UCSD-AML1 (cell line): ENCODE measurements around the gene SLC39A7.
"Not testable (repeated sequence)": the region's sequence is repeated elsewhere in the genome, so short reads cannot be mapped to it uniquely, and the experiment has no call there.

Source experiments
- DNase-seq: peaks from one replicate; lab custom pipeline; 2025; ENCODE audit not compliant: unreplicated experiment; lab: John Stamatoyannopoulos, UW

The SLC39A7 gene

DNA sequence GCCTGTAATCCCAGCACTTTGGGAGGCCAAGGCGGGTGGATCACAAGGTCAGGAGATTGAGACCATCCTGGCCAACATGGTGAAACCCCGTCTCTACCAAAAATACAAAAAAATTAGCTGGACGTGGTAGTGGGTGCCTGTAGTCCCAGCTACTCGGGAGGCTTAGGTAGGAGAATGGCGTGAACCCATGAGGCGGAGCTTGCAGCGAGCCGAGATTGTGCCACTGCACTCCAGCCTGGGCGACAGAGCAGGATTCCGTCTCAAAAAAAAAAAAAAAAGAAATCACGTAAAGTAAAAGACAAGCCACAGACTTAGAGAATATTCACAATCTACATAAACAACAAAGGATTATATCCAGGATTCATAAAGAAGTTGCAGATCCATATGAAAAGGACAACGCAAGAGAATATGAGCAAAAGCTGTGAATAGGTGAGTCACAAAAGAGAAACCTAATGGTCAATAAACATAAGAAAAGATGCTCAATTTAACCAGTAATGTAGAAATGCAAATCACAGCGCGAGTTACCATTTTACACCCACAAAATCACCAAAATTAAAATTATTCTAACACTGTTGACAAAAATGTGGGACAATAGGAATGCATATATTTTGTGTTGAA, 25.9 kb downstream of the SLC39A7 start:
- not testable (repeated sequence) for DNase-seq

- no peak for DNase-seq
Measured at GRCh38 chr6:33235221-33235634, 34.6 kb downstream of the SLC39A7 start.

DNA sequence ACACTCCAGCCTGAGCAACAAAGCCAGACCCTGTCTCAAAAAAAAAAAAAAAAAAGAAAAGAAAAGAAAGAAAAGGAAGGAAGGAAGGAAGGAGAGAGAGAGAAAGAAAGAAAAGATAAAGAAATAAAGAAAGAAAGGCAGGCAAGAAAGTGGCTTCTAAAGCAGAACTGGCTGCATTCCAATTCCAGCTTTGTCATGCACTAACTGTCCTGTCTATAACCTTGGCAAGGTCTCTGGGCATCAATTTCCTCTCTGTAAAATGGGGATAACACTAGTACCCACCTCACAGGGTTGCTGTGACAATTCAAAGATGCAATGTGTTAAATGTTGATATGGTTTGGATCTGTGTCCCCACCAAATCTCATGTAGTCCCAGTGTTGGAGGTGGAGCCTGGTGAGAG, 35.7 kb downstream of the SLC39A7 start:
- DNase-seq: no peak

DNA sequence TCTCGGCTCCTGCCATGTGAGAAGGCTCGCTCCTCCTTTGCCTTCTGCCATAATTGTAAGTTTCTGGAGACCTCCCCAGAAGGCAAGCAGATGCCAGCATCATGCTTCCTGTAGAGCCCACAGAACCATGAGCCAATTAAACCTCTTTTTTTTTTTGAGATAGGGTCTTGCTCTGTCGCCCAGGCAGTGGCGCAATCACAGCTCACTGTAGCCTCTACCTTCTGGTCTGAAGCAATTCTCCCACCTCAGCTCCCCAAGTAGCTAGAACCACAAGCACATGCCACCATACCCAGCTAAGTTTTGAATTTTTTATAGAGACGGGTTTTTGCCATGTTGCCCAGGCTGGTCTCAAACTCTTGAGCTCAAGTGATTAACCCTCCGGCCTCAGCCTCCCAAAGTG, 36.2 kb downstream of the SLC39A7 start:
- DNase-seq: no peak

DNA sequence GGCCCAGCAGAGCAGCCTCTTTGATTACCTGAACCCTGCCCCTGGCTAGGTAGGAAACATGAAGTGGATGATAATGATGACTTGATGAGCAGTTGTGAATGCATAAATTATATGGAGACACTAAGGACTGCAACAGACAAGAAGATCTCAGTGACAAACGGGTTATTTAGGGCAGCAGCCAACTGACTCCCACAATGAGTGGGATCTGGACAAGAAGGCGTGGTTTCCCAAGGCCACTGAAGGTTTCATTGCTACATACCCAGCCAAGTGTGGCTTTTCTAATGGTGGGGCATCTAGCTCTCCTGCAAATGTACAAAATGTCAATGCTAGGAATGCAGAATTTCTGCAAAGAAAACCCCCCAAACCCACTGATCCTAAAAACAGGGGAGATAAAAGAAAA, 37.1 kb downstream of the SLC39A7 start:
- no peak for DNase-seq

DNA sequence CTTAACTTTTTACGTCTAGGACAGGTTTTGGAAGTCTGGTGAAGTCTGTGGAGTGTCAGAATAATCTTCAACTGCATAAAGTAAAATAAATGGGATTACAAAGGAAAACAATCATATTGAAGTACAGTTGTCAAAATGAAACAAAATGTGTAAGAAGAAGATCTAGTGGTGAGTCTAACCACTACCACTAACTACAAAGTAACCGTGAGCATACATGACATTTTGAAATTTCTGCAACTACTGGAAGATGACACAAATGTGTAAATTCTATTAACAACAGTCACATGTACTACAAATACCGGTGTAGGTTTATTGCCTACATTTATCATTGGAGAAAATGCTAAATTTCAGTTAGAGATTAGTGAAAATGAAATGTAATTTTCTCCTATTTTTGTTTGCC, 41.3 kb downstream of the SLC39A7 start:
- DNase-seq: no peak

GRCh38 chr6:33243476-33243875, 42.8 kb downstream of the SLC39A7 start:
- no peak for DNase-seq

- DNase-seq: peak; percentile 84
Measured at GRCh38 chr6:33247977-33248642, 47.4 kb downstream of the SLC39A7 start.

GRCh38 chr6:33248643-33248931, 47.9 kb downstream of the SLC39A7 start:
- DNase-seq: no peak

DNA sequence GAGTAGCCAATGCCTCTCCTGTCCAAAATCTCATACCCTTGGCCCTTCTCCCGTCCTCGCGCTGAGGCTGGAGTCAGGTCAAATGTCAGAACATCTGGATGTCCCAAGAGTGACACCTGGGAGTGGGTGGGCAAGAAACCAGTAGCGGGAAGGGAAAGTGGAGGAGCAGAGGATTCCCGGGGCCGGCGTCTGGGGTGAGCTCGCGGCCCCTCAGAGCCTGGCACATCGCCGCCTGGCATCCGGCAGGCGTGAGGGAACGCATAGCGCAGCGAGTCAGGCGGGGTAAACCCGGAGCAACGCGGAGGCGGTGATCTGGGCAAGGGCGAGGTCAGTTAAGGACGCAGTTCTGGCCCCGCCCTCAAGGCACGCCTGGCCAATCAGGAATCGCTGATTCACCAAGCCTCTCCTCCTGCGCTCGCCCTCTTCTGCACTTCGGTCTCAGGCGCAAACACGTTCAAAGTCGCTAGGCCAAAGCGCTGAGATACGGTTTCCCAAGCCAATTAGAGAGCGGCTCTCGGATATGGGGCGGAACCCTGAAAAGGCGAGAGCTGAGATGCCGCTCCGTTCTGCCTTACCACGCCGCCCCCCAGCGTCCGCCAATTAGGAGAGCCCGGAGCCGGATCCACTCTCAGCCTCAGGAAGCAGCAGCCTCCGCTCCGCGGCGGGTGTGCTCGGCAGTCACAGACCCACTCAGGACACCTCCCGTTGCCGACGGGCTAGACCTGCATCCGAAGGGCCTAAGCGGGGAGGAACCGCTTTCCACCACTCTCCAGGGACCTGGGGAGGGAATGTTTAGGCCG, 48.5 kb downstream of the SLC39A7 start:
- peak; percentile 100 for DNase-seq

- DNase-seq: no peak
Measured at GRCh38 chr6:33249732-33250630, 49.3 kb downstream of the SLC39A7 start.

GRCh38 chr6:33250731-33251130, 50.1 kb downstream of the SLC39A7 start:
- DNase-seq: no peak

DNA sequence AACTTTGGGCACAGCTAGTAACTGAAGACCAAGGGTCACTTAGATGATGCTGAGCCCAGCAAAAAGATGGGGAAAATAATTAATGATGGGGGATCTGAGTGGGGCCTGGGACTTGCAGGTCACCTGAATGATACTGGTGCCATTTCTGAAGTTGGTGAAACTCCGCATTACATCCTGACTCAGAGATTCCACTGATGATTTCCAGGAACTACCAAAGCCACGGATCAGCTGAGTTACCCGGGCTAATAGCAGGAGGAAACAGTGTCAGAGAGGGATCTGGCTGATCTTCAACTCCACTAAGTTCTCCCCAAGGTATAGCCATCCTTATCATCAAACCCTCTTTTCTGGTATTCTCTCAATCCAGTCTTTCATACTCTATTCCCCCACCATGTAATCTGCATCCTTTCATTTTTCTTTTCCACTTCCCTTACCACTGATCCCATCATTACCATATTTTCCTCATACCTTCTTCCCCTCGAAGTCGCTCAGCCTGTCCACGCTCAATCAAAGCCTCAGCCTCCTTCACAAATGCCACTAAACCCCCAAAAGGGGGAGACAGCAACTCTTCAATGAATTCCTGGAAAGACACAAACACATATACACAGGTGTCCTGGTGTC, 50.8 kb downstream of the SLC39A7 start:
- DNase-seq: no peak

DNA sequence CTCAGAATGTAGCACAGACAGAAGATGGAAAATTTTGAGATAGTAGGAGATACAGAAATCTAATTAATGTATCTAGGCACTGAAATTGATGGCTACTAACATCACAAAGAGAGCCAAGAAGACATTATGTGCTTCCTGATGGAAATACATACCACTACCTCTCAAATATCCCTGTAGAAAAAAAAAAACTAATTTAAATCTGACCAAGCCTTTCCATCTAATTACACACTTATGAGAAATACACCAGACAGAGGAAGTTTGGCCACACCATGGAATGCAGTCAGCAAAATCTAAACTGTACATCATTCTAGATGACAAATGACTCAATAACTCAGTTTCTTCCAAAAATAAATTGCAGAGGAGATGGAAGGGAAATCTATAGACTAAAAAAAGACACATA, 52.1 kb downstream of the SLC39A7 start:
- DNase-seq: no peak
